NCI-H774 (cell line): ENCODE measurements around the gene KRT6B.
A peak's percentile ranks its signal among the peaks of the same experiment; 100 is the strongest.
"Not testable (repeated sequence)": the region's sequence is repeated elsewhere in the genome, so short reads cannot be mapped to it uniquely, and the experiment has no call there.

Experiments
- DNase-seq: peaks from one replicate; lab custom pipeline; 2025; lab: John Stamatoyannopoulos, UW

Gene KRT6B

DNA sequence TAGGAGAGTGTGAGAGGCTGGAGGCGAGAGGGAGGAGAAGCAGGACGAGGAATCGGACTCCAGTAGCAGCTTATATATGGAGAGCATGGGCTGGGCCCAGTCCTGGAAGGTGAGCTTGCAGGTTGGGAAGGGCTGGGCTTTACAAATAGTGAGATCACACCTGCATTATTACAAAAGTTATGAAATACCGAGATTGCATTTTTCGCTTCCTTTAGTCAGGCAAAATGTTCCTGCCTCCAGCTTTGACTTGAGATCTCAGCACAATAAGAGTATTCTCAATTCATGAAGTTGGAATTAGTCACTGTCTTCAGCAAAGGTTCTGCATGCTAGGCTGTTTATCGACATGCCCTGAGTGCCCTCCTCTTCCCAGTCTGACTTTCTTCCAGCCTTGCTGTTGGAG lies at the start of gene KRT6B:
Gene KRT6B, minus strand, starts transcription at position 46 of the 400 bp plus-strand sequence. CDS start 68 bp downstream, outside the sequence.
- DNase-seq = no peak

DNA sequence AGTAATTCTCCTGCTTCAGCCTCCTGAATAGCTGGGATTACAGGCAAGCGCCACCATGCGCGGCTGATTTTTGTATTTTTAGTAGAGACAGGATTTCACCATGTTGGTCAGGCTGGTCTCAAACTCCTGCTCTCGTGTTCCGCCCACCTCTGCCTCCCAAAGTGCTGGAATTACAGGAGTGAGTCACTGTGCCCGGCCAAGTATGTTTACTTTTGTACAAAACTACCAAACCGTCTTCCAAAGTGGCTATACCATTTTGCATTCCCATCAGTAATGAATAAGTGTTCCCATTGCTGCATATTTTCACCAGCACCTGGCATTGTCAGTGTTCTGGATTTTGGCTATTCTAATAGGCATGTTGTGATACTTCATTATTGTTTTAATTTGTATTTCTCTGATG lies 49.5 kb upstream of the KRT6B start:
- no peak for DNase-seq

DNA sequence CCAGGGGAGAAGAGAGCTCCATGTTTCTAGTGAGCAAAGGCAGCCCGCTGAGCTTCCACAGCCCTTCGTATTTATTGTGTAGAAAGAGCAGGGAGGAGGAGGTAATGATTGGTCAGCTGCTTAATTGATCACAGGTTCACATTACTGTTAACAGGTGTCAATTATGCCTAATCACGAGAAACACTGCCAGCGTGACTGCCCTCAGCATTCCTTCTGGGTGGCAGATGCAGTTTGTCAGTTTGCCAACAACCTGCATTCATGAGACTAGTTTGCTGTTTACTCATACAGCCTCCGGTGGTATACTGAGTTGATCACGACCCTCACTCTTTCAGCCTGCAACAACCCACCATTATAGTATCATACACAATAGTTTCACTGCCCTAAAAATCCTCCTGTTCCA lies 48.6 kb upstream of the KRT6B start:
- not testable (repeated sequence) for DNase-seq

DNA sequence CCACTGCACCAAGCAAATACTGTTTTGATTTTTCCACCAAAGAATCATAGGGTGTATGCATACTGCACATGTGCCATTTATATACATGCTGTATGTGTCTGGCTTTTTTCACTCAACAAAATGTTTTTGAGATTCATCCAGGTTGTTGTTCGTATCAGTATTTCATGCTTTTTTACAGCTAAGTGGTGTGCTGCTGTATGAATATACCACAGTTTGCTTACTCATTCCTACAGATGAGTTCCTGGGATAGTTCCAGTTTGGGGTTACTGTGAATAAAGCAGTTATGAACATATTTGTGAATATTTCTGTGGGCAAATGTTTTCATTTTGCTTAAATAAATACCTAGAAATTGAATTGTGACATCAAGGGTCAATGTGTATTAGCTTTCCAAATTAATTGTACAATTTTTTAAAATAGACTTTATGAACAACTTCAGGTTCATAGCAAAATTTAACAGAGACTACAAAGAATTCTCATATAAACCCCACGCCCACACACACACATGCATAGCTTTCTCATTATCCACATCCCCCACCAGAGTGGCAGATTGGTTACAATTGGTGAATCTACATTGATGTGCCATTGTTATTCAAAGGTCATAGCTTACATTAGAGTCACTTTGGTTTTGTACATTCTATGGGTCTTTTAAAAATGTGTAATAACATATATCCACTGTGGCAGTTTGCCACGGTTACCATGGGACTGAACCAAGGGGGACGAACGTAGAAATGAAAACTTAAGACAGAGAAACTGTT lies 48.0 kb upstream of the KRT6B start:
- no peak for DNase-seq

DNA sequence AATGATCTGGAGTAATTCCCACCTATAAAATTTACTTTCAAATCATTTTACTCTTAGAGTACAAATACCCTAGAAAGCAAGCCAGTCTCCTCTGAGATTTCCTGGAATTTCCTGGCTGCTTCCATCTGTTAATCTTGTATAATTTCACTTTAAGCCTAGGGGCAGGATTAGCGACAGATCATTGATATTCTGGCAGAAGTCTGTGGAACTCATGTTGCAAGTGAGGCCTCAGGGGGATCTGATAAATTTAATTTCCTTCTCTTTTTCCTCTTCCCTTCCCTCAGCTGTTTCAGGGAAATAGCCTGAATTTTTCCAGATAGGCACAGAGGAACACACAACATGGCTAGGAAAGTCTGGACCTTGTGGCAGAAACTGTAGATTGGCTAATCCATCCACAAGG lies 47.0 kb upstream of the KRT6B start:
- DNase-seq = no peak

DNA sequence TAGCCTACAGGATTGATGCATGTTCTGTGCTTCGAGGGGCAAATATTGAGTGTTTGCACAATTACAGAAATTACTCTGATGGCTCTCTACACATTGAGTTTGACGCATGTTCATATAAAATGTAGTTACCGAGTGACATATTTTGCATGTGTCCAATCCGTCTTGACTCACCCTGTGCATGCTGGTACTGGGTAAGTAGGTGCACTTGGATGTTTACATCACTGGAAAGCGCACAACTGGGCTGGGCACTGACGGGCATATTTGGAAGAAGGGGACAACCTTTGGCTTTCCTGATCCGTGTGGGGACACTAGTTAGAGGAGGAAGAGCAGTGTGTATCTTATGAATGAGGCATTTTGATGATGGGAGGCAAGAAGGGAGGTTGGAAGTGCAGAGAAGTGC lies 46.0 kb upstream of the KRT6B start:
- no peak for DNase-seq

DNA sequence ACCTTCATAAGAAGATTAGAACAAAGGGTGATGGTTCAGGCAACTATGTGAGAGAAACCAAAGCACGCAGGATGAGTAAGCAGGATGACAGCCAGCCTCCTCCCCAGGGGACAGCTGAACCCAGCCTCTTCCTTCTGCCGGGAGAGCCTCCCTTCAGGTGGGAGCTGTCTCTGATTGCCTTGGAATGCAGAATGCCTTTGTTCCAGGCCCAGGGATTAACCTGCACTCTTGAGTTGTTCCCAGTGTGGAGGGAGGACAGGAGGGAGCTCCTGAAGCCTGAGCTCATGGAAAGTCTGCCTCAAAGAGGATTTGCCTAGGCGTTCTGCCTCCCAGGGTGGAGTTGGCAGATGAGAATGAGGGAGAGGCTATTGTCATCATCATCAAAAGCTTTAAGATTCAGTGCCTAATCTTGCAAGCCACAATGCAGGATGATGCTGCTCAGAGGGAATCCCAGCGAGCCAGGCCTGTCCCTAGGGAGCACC lies 44.7 kb upstream of the KRT6B start:
- no peak for DNase-seq

DNA sequence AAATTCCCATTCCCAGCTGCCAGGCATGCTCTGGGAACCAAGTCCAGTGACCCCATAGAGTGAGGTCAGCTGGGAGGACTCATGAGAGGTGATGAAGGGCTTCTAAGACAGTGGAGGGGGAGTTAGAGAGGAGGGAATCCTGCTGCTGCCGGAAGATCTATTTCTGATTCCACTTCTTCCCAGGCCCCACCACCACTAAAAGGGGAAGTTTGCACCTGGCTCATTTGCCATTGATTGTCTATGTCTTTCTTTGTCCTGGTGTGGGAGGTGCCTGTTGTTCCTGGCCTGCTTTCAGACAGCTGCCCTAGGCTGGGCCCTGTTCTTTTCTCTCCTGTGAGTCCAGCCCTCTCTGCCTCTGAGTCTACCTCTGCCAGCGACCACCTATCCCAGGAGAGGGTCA lies 44.1 kb upstream of the KRT6B start:
- DNase-seq = peak; percentile 43

DNA sequence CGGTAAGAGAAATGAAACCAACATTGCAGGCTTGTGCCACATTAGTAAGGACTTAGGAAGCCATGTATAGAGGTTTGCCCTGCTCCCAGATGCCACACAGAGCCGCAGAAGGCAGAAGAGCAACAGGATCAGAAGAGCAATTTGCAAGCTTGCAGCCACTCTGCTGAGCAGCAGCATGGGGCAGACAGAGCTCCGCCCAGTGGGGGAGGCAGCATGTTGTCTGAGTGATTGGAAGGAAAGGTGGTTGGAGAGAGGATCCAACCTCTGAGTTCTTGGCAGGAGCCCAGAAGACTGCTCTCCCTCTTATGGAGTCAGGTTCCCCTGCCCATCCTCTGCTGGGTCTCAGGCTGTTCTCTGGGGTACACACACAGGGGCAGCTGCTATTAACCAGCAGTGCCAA lies 43.4 kb upstream of the KRT6B start:
- DNase-seq = peak; percentile 61

DNA sequence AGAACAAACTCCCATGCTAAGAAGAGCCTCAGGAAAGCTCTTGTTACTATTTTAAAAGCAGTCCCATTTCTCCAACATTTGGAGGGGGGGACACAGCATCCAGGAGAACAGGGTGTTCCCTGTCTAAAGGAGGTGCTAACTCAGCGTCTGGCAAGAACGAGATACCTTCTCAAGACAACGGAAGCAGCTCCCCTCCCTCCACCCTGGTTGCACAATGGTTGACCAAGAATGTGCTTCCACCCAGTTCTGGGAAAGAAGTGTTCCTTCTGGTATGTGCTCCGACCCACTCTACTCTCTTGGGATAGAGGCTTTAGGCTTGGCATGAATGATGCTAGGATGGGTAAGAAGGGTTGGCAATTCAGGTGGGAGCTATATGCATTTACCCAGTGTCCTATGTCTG lies 42.6 kb upstream of the KRT6B start:
- DNase-seq = no peak

DNA sequence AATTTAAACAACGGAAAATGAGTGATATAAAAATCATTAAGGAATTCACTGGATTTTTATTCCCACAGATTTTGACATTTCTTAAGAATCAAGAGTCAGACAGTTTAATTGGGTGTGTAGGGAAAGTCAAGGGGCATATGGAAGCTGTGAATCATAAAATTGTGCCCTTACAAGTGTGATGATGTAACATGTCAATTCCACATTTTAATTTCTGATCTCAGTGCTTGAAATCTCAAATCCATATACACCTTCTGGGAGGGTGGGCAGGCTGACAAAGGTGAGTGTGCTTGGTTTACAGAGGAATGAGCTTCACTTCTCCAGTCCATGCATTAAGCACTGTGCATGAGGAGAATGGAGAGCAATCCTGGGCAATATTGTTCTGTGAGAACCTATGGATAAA lies 42.2 kb upstream of the KRT6B start:
- DNase-seq = no peak

DNA sequence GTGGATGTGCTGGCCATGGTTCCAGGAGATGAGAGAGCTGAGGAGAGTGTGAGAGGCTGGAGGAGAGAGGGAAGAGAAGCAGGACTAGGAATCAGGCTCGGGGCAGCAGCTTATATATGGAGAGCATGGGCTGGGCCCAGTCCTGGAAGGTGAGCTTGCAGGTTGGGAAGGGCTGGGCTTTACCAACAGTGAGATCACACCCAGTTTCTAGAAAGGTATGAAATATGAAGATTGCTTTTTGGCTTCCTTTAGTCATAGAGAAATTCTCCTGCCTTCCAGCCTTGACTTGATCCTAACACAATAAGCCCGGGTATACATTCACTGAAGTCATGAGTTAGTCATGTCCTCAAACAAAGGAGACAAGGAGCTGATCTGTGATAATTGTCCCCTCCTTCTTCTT lies 41.2 kb upstream of the KRT6B start, which contains the start of gene KRT6A:
Gene KRT6A, minus strand, starts transcription at position 86 of the 400 bp plus-strand sequence. Its CDS starts 69 bp downstream, at position 17.
- DNase-seq = no peak

DNA sequence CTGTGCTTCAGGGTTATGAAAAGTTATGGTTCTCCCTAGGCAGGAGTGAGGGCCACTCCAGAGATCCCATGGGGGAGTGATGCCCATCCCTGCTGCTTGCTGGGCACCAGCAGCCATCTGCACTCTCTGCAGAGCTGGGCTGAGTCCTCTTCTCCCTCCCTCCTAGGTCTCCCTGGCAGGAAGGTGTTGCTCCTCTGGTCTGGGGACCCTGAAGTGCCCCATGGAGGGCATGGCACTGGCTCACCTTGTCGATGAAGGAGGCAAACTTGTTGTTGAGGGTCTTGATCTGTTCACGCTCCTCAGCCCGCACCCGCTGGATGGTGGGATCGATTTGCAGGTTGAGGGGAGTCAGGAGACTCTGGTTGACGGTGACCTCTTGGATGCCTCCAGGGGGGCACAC lies 40.5 kb upstream of the KRT6B start:
- not testable (repeated sequence) for DNase-seq

DNA sequence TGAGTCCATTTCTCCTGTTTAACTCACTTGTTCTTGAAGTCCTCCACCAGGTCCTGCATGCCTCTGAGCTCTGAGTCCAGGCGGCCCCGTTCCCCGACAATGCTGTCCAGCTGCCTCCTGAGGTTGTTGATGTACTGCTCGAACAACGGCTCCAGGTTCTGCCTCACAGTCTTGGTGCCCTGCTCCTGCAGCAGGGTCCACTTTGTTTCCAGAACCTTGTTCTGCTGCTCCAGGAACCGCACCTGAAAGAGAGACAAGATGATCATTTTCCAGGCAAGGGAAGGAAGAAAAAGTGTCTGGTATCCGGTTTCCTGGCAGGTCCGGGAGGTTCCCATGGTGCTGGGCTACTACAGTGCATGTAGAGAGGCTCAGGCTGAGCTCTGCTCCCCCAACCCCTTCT lies 39.5 kb upstream of the KRT6B start:
- DNase-seq = not testable (repeated sequence)

DNA sequence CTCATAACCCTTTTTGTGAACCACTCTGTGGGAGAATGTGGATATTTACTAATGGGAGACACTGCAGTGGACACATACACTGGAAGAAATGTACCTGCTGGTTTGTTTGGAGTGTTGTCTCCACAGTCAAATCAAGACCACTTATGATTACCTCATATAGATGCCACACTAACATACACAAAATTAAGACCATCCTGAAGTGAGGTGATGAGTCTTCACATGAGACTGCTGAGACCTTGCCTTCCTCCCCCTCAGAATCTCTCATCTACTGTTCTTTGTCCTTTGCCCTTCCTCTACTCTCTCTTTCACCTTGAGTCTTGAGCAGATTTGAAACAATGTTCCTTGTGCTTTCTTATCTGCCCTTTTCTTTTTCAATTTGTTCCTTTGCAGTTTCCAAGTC lies 36.8 kb upstream of the KRT6B start:
- DNase-seq = no peak

DNA sequence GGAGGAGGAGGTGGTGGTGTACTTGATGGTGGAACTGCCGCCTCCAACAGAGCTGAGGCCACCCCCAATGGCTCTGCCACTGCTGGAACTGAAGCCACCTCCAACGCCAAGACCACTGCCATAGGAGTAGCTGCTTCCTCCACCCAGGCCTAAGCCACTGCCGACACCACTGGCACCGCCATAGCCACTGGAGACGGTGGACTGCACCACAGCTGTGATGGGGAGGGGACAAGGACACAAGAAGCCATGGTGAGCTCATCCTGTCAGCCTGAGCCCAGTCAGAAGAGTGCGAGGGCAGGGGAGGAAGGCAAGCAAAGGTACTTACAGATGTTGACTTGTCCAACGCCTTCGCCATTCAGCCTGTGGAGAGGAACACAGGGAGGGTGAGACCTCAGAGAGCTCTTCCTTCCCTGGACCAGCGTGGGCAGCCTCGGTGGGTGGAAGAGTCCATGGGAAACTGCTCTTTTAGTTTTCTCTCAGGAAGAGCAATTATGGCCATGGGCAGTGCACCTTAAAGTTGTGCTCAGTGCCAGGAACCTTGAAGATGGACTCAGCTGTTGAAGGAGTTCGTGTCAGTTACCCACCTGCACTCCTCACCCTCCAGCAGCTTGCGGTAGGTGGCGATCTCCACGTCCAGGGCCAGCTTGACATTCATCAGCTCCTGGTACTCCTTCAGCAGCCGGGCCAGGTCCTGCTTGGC lies 35.9 kb upstream of the KRT6B start:
- DNase-seq = not testable (repeated sequence)

DNA sequence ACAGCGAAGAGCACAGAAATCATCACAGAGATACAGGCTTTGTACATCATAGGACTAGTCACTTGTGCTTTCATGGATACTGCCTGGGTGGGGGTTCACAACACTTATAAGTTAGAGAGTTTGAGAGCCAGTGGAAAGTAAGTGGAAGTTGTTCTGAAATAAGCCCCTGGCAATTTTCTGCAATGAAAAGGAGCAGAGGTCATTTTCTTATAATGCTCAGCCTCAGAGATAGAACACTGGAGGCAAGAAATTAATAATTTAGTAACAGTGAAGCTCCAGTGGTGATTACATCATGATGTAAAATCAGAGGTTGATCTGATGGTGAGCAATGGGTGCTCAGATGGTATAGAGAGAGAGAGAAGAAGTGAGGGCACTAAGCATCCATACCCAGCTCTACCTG lies 35.3 kb upstream of the KRT6B start:
- no peak for DNase-seq

DNA sequence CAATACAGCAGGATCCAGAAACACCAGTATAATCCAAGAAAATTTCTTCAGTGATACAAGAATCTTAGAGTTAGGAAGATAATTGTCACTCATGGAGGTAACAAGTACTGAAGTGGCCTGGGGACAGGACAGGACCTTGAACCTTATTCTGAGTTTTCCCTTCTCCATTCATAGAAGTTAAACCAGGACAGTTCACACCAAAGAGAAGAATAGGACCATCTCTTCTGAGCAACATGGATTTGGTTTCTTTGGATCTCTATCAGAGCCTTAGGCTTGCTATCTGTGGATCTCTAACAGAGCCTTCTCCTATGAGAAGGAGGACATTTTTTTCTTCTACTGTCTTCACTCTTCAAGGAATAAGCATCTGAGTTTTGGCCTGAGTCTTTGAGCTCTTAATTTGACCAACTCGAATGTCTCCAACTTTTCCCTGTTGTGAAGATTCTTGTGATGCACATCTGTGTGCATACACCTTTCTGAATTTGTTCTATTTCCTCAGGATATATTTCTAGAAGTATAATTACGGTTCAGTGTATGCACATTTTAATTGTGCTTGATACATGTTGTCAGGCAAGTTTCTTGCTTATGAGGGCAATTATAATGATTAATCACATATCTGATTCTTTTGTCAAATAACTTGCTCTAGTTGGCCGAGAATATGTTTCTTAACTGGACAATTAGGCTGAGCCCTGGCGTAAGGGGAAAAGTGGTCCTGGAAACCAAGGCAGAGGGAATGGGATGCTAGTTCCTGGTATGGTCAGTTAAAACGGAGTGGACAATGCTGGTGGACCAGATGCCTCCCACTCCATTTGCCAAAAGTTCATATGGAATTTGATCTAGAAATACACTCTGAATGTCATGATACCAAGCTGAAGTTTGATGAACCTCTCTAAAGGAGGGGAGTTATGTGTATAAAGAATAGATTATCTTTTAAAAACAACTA lies 34.5 kb upstream of the KRT6B start:
- no peak for DNase-seq

DNA sequence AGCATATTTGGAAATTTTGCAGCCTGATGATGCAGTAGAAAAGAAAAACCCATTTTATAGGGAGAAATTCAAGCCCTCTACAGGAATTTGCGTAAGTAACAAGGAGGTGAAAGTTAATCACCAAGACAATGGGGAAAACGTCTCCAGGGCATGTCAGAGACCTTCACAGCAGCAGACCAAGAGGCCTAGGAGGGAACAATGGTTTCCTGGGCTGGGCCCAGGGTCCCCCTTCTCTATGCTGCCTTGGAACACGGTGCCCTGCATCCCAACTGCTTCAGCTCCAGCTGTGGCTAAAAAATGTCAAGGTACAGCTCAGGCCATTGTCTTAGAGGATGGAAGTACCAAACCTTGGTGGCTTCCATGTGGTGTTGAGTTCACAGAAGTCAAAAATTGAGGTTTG lies 28.1 kb upstream of the KRT6B start:
- no peak for DNase-seq

DNA sequence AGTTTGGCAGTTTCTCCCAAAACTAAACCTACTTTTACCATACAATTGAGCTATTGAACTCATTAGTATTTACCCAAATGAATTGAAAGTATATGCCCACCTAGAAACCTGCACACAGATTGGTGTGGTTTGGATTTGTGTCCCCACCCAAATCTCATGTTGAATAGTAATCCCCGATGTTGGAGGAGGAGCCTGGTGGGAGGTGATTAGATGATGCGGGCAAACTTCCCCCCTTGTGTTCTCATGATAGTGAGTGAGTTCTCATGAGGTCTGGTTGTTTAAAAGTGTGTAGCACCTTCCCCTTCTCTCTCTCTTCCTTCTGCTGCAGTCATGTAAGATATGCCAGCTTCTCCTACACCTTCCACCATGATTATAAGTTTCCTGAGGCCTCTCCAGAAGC lies 25.7 kb upstream of the KRT6B start:
- DNase-seq = no peak

DNA sequence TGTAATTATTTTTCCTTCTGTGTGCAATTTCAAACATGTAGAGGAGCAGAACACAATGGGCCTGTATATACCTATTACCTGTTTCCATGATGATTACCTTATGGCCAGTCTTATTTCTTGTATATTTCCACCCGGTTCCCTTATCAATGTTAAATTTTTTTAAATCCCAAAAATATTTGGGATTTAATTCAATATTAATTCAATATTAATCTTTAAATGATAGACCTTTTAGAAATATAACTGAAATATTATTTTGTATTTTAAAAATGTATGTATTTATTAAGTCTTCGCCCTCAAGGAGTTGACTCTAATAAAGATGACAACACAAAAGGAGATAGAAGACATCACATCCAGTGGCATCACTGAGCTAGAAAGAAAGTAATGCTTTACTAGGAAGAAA lies 22.3 kb upstream of the KRT6B start:
- DNase-seq = no peak

DNA sequence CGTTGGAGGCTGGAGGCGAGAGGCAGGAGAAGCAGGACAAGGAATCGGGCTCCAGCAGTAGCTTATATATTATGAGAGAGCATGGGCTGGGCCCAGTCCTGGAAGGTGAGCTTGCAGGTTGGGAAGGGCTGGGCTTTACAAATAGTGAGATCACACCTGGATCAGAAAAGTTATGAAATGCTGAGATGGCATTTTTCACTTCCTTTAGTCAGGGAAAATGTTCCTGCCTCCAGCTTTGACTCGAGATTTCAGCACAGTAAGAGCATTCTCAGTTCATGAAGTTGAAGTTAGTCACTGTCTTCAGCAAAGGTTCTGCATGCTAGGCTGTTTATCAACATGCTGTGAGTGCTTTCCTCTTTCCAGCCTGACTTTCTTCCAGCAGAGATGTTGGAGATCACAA lies 21.8 kb upstream of the KRT6B start, which contains the start of gene KRT6C:
Gene KRT6C, minus strand, starts transcription at position 38 of the 400 bp plus-strand sequence. CDS start 68 bp downstream, outside the sequence.
- DNase-seq = no peak
